Neuronal stem cell (in vitro differentiated cells): ENCODE measurements around the gene WDR1.

Source experiments
- DNase-seq: peaks from one replicate; pipeline ENCODE4 v3.0.0-alpha.2; 2013; ENCODE audit warnings: low spot score
- H2AFZ ChIP-seq: one replicate; pipeline ENCODE4 v1.6.1; 2013; ENCODE audit warnings: mild to moderate bottlenecking, low read length, inconsistent platforms
- H2AK5ac ChIP-seq: 2 replicates; pipeline ENCODE4 v1.6.1; 2013; ENCODE audit warnings: low read depth, mild to moderate bottlenecking, inconsistent platforms, low read length, moderate library complexity, mixed read lengths
- H2BK120ac ChIP-seq: 2 replicates; pipeline ENCODE4 v1.6.1; 2013; ENCODE audit warnings: low read depth, mild to moderate bottlenecking, inconsistent platforms, low read length, moderate library complexity, mixed read lengths
- H2BK12ac ChIP-seq: one replicate; pipeline ENCODE4 v1.6.1; 2013; ENCODE audit warnings: low read length, inconsistent platforms
- H2BK15ac ChIP-seq: 2 replicates; pipeline ENCODE4 v1.6.1; 2013; ENCODE audit warnings: mild to moderate bottlenecking, low read length, inconsistent platforms, mixed read lengths
- H2BK5ac ChIP-seq: one replicate; pipeline ENCODE4 v1.6.1; 2013; ENCODE audit warnings: inconsistent platforms, mild to moderate bottlenecking, low read length, moderate library complexity
- H3K14ac ChIP-seq: one replicate; pipeline ENCODE4 v1.6.1; 2013; ENCODE audit warnings: low read length, inconsistent platforms
- H3K18ac ChIP-seq: 2 replicates; pipeline ENCODE4 v1.6.1; 2013; ENCODE audit warnings: low read length, inconsistent platforms
- H3K23ac ChIP-seq: 2 replicates; pipeline ENCODE4 v1.6.1; 2013; ENCODE audit warnings: low read depth, mild to moderate bottlenecking, mixed read lengths, low read length, inconsistent platforms; ENCODE audit not compliant: poor library complexity
- H3K27ac ChIP-seq: replicated peaks from 3 replicates; pipeline ENCODE4 v1.5.1; 2013; ENCODE audit warnings: low read length, inconsistent platforms
- H3K27me3 ChIP-seq, 3 experiments: 2 replicates each; pipeline ENCODE4 v1.6.1; 2013; ENCODE audit warnings: low read length in 3 of 3, mild to moderate bottlenecking in 2 of 3, inconsistent platforms in 1 of 3, low read depth in 1 of 3, mixed read lengths in 1 of 3, moderate library complexity in 1 of 3; ENCODE audit not compliant: control insufficient read depth in 3 of 3, insufficient read depth in 3 of 3
- H3K36me3 ChIP-seq, 2 donors: replicated peaks in 1 of 2; 2 replicates each; pipeline ENCODE4 v1.6.1; 2013; ENCODE audit warnings: low read length in 2 of 2; ENCODE audit not compliant: control insufficient read depth in 2 of 2, insufficient read depth in 2 of 2
- H3K4ac ChIP-seq: 2 replicates; pipeline ENCODE4 v1.6.1; 2013; ENCODE audit warnings: inconsistent platforms, mild to moderate bottlenecking, low read length, moderate library complexity
- H3K4me1 ChIP-seq, 2 donors: 1 replicate in 1 of 2; 2 replicates in 1 of 2; pipeline ENCODE4 v1.6.1; 2013; ENCODE audit warnings: low read length in 2 of 2, low read depth in 1 of 2; ENCODE audit not compliant: control insufficient read depth in 2 of 2, insufficient read depth in 1 of 2
- H3K4me2 ChIP-seq: one replicate; pipeline ENCODE4 v1.6.1; 2013; ENCODE audit warnings: mild to moderate bottlenecking, low read length, inconsistent platforms; ENCODE audit not compliant: insufficient read depth, poor library complexity, severe bottlenecking
- H3K4me3 ChIP-seq, 2 donors: 2 replicates each; pipeline ENCODE4 v1.5.1; 2013; ENCODE audit warnings: low read length in 2 of 2, mild to moderate bottlenecking in 2 of 2, inconsistent platforms in 1 of 2, moderate library complexity in 1 of 2
- H3K79me1 ChIP-seq: one replicate; pipeline ENCODE4 v1.6.1; 2013; ENCODE audit warnings: low read depth, mild to moderate bottlenecking, inconsistent platforms, low read length, moderate library complexity
- H3K9ac ChIP-seq: one replicate; pipeline ENCODE4 v1.6.1; 2013; ENCODE audit warnings: mild to moderate bottlenecking, low read depth, low read length, inconsistent platforms; ENCODE audit not compliant: poor library complexity
- H3K9me3 ChIP-seq, 2 donors: replicated peaks in 1 of 2; 2 replicates each; pipeline versions ENCODE3 to v1.6.1; 2013; ENCODE audit warnings: low read length in 2 of 2, mild to moderate bottlenecking in 2 of 2, inconsistent platforms in 1 of 2, low read depth in 1 of 2, mixed read lengths in 1 of 2, moderate library complexity in 1 of 2; ENCODE audit not compliant: control insufficient read depth in 2 of 2, insufficient read depth in 1 of 2
- H4K8ac ChIP-seq: one replicate; pipeline ENCODE4 v1.6.1; 2013; ENCODE audit warnings: low read depth, mild to moderate bottlenecking, inconsistent platforms, low read length, moderate library complexity
- H4K91ac ChIP-seq: one replicate; pipeline ENCODE4 v1.6.1; 2013; ENCODE audit warnings: low read length, low read depth, mild to moderate bottlenecking, inconsistent platforms; ENCODE audit not compliant: poor library complexity
- WGBS, 2 donors: extraction: QIAGEN DNeasy Blood & Tissue Kit; methylation state at CpG; one replicate each; pipeline ENCODE4 v1.1.7; 2013; ENCODE audit warnings: missing lambda C conversion rate in 2 of 2, mixed read lengths in 1 of 2; ENCODE audit not compliant: insufficient read length in 2 of 2, insufficient replicate concordance in 1 of 2; ENCODE audit errors: extremely low coverage in 2 of 2; 5-methylcytosine and 5-hydroxymethylcytosine counted together

WDR1 gene

GRCh38 chr4:10131202-10131601 is 14.6 kb upstream of the WDR1 start:
- Histone ChIP-seq H3K18ac (peak overlapping the region; percentile 55), H3K23ac (no peak overlapping the region), H3K4me3 (no peak overlapping the region), H3K14ac (no peak overlapping the region), H2BK5ac (no peak overlapping the region), H2BK15ac (no peak overlapping the region), H3K4me1 (no peaks in the 10 kb centered on the region), H3K9ac (no peak overlapping the region), H3K9me3 (no peaks in the 10 kb centered on the region), H3K4ac (no peak overlapping the region), H2AK5ac (peak overlapping the region; percentile 5), H3K36me3 (no peaks in the 10 kb centered on the region), H2BK120ac (no peak overlapping the region), H4K91ac (no peak overlapping the region), H3K79me1 (no peaks in the 10 kb centered on the region), H3K27ac (no peak overlapping the region), H2AFZ (no peak overlapping the region), H3K4me2 (no peak overlapping the region), H3K27me3 (peaks cover 0 to 12% (median 0%) of the 10 kb centered on the region in 3 experiments), H4K8ac (no peak overlapping the region), H2BK12ac (no peak overlapping the region)
- DNase-seq, result no peak
- WGBS, 2 donors, result no CpG with 5 or more reads among the region's 10 CpGs

GRCh38 chr4:10130178-10130888 is 13.7 kb upstream of the WDR1 start:
- Histone ChIP-seq H2AK5ac (no peak overlapping the region), H2AFZ (no peak overlapping the region), H3K4me2 (no peak overlapping the region), H3K27ac (no peak overlapping the region), H3K18ac (no peak overlapping the region), H3K4ac (no peak overlapping the region), H3K79me1 (no peaks in the 10 kb centered on the region), H3K9me3 (no peaks in the 10 kb centered on the region), H3K14ac (no peak overlapping the region), H3K4me3 (no peak overlapping the region), H3K9ac (no peak overlapping the region), H2BK5ac (no peak overlapping the region), H3K36me3 (no peaks in the 10 kb centered on the region), H4K8ac (no peak overlapping the region), H2BK12ac (no peak overlapping the region), H4K91ac (no peak overlapping the region), H2BK120ac (no peak overlapping the region), H2BK15ac (no peak overlapping the region), H3K4me1 (no peaks in the 10 kb centered on the region), H3K27me3 (peaks cover 0 to 12% (median 0%) of the 10 kb centered on the region in 3 experiments), H3K23ac (no peak overlapping the region)
- WGBS, 2 donors, result no CpG with 5 or more reads among the region's 14 CpGs
- DNase-seq, result no peak

- Histone ChIP-seq H2BK5ac (no peak overlapping the region), H3K23ac (no peak overlapping the region), H3K4me3 (no peak overlapping the region), H2BK120ac (no peak overlapping the region), H3K27me3 (peaks cover 0 to 12% (median 0%) of the 10 kb centered on the region in 3 experiments), H3K79me1 (no peaks in the 10 kb centered on the region), H3K27ac (no peak overlapping the region), H3K18ac (no peak overlapping the region), H3K4me2 (no peak overlapping the region), H4K91ac (no peak overlapping the region), H3K36me3 (no peaks in the 10 kb centered on the region), H3K4me1 (no peaks in the 10 kb centered on the region), H2BK12ac (no peak overlapping the region), H3K9ac (no peak overlapping the region), H3K14ac (no peak overlapping the region), H4K8ac (no peak overlapping the region), H2AK5ac (no peak overlapping the region), H3K9me3 (no peaks in the 10 kb centered on the region), H2BK15ac (no peak overlapping the region), H3K4ac (no peak overlapping the region), H2AFZ (no peak overlapping the region)
- no CpG with 5 or more reads among the region's 13 CpGs for WGBS, 2 donors
- no peak for DNase-seq
These were observed 12.9 kb upstream of the WDR1 start for GRCh38 chr4:10129196-10130177.

- DNase-seq, result no peak
- H3K27me3 ChIP-seq, result peaks cover 0 to 12% (median 0%) of the 10 kb centered on the region in 3 experiments
- H2BK12ac ChIP-seq, result no peak overlapping the region
- no peak overlapping the region for H3K18ac ChIP-seq
- H4K8ac ChIP-seq, result no peak overlapping the region
- H2AK5ac ChIP-seq, result no peak overlapping the region
- no peak overlapping the region for H3K4me3 ChIP-seq
- H4K91ac ChIP-seq, result no peak overlapping the region
- no peak overlapping the region for H3K4me2 ChIP-seq
- no peak overlapping the region for H2BK5ac ChIP-seq
- no peak overlapping the region for H3K9ac ChIP-seq
- H2BK120ac ChIP-seq, result no peak overlapping the region
- H3K14ac ChIP-seq, result no peak overlapping the region
- no peaks in the 10 kb centered on the region for H3K9me3 ChIP-seq
- no peaks in the 10 kb centered on the region for H3K79me1 ChIP-seq
- no peak overlapping the region for H3K23ac ChIP-seq
- H3K36me3 ChIP-seq, result no peaks in the 10 kb centered on the region
- H3K4me1 ChIP-seq, result peaks cover 2 to 4% of the 10 kb centered on the region in 2 donors
- H2AFZ ChIP-seq, result no peak overlapping the region
- no peak overlapping the region for H3K4ac ChIP-seq
- H3K27ac ChIP-seq, result no peak overlapping the region
- H2BK15ac ChIP-seq, result no peak overlapping the region
- WGBS, 2 donors, result no CpG with 5 or more reads among the region's 2 CpGs
These were observed 12.2 kb upstream of the WDR1 start for GRCh38 chr4:10128761-10129160.
